Measurements from ENCODE around the gene FAM149A.

The FAM149A gene

GRCh38 chr4:186104114-186104889, at the start of gene FAM149A:
Gene FAM149A, plus strand, starts transcription at chr4:186104704.
- peak; percentile 48 for DNase-seq

- DNase-seq = no peak
Measured at GRCh38 chr4:186058253-186058979, 46.1 kb upstream of the FAM149A start.

GRCh38 chr4:186058980-186059316, 45.6 kb upstream of the FAM149A start:
- DNase-seq = no peak

- no peak for DNase-seq
Measured at GRCh38 chr4:186061921-186062320, 42.6 kb upstream of the FAM149A start.

- DNase-seq = peak; percentile 81
Measured at GRCh38 chr4:186067757-186068385, 36.6 kb upstream of the FAM149A start.

- DNase-seq = peak; percentile 3
Measured at GRCh38 chr4:186068581-186069348, 35.7 kb upstream of the FAM149A start, which contains the start of gene TLR3. Gene TLR3, plus strand, starts transcription at chr4:186069156. Its CDS starts 7,464 bp downstream, at chr4:186076620.

GRCh38 chr4:186069729-186070128, 34.8 kb upstream of the FAM149A start:
- DNase-seq = no peak

GRCh38 chr4:186072516-186072915, 32.0 kb upstream of the FAM149A start:
- no peak for DNase-seq

GRCh38 chr4:186074189-186074588, 30.3 kb upstream of the FAM149A start:
- DNase-seq = peak; percentile 37

- no peak for DNase-seq
Measured at GRCh38 chr4:186078981-186079638, 25.4 kb upstream of the FAM149A start.

GRCh38 chr4:186079694-186080093, 24.8 kb upstream of the FAM149A start:
- DNase-seq = no peak

- no peak for DNase-seq
Measured at GRCh38 chr4:186081202-186081807, 23.2 kb upstream of the FAM149A start.

GRCh38 chr4:186082221-186082620, 22.3 kb upstream of the FAM149A start:
- no peak for DNase-seq

- DNase-seq = no peak
Measured at GRCh38 chr4:186088523-186088922, 16.0 kb upstream of the FAM149A start.

GRCh38 chr4:186092296-186092695, 12.2 kb upstream of the FAM149A start:
- no peak for DNase-seq

- DNase-seq = peak; percentile 1
Measured at GRCh38 chr4:186095406-186095805, 9.1 kb upstream of the FAM149A start.

GRCh38 chr4:186096681-186097165, 7.8 kb upstream of the FAM149A start:
- no peak for DNase-seq

GRCh38 chr4:186097386-186097785, 7.1 kb upstream of the FAM149A start:
- no peak for DNase-seq

- DNase-seq = no peak
Measured at GRCh38 chr4:186102931-186103330, 1.6 kb upstream of the FAM149A start.

GRCh38 chr4:186104890-186105646, 564 bp downstream of the FAM149A start:
- DNase-seq = no peak

Data from NCI-H2029 (cell line).